Neuronal stem cell (in vitro differentiated cells): ENCODE measurements around the gene DRD3.

ENCODE experiments used
- DNase-seq: peaks from one replicate; pipeline ENCODE4 v3.0.0-alpha.2; 2013; ENCODE audit warnings: low spot score
- H2AFZ ChIP-seq: one replicate; pipeline ENCODE4 v1.6.1; 2013; ENCODE audit warnings: mild to moderate bottlenecking, low read length, inconsistent platforms
- H2AK5ac ChIP-seq: 2 replicates; pipeline ENCODE4 v1.6.1; 2013; ENCODE audit warnings: low read depth, mild to moderate bottlenecking, inconsistent platforms, low read length, moderate library complexity, mixed read lengths
- H2BK120ac ChIP-seq: 2 replicates; pipeline ENCODE4 v1.6.1; 2013; ENCODE audit warnings: low read depth, mild to moderate bottlenecking, inconsistent platforms, low read length, moderate library complexity, mixed read lengths
- H2BK12ac ChIP-seq: one replicate; pipeline ENCODE4 v1.6.1; 2013; ENCODE audit warnings: low read length, inconsistent platforms
- H2BK15ac ChIP-seq: 2 replicates; pipeline ENCODE4 v1.6.1; 2013; ENCODE audit warnings: mild to moderate bottlenecking, low read length, inconsistent platforms, mixed read lengths
- H2BK5ac ChIP-seq: one replicate; pipeline ENCODE4 v1.6.1; 2013; ENCODE audit warnings: inconsistent platforms, mild to moderate bottlenecking, low read length, moderate library complexity
- H3K14ac ChIP-seq: one replicate; pipeline ENCODE4 v1.6.1; 2013; ENCODE audit warnings: low read length, inconsistent platforms
- H3K18ac ChIP-seq: 2 replicates; pipeline ENCODE4 v1.6.1; 2013; ENCODE audit warnings: low read length, inconsistent platforms
- H3K23ac ChIP-seq: 2 replicates; pipeline ENCODE4 v1.6.1; 2013; ENCODE audit warnings: low read depth, mild to moderate bottlenecking, mixed read lengths, low read length, inconsistent platforms; ENCODE audit not compliant: poor library complexity
- H3K27ac ChIP-seq: replicated peaks from 3 replicates; pipeline ENCODE4 v1.5.1; 2013; ENCODE audit warnings: low read length, inconsistent platforms
- H3K27me3 ChIP-seq, 3 experiments: 2 replicates each; pipeline ENCODE4 v1.6.1; 2013; ENCODE audit warnings: low read length in 3 of 3, mild to moderate bottlenecking in 2 of 3, inconsistent platforms in 1 of 3, low read depth in 1 of 3, mixed read lengths in 1 of 3, moderate library complexity in 1 of 3; ENCODE audit not compliant: control insufficient read depth in 3 of 3, insufficient read depth in 3 of 3
- H3K36me3 ChIP-seq, 2 donors: replicated peaks in 1 of 2; 2 replicates each; pipeline ENCODE4 v1.6.1; 2013; ENCODE audit warnings: low read length in 2 of 2; ENCODE audit not compliant: control insufficient read depth in 2 of 2, insufficient read depth in 2 of 2
- H3K4ac ChIP-seq: 2 replicates; pipeline ENCODE4 v1.6.1; 2013; ENCODE audit warnings: inconsistent platforms, mild to moderate bottlenecking, low read length, moderate library complexity
- H3K4me1 ChIP-seq, 2 donors: 1 replicate in 1 of 2; 2 replicates in 1 of 2; pipeline ENCODE4 v1.6.1; 2013; ENCODE audit warnings: low read length in 2 of 2, low read depth in 1 of 2; ENCODE audit not compliant: control insufficient read depth in 2 of 2, insufficient read depth in 1 of 2
- H3K4me2 ChIP-seq: one replicate; pipeline ENCODE4 v1.6.1; 2013; ENCODE audit warnings: mild to moderate bottlenecking, low read length, inconsistent platforms; ENCODE audit not compliant: insufficient read depth, poor library complexity, severe bottlenecking
- H3K4me3 ChIP-seq, 2 donors: 2 replicates each; pipeline ENCODE4 v1.5.1; 2013; ENCODE audit warnings: low read length in 2 of 2, mild to moderate bottlenecking in 2 of 2, inconsistent platforms in 1 of 2, moderate library complexity in 1 of 2
- H3K79me1 ChIP-seq: one replicate; pipeline ENCODE4 v1.6.1; 2013; ENCODE audit warnings: low read depth, mild to moderate bottlenecking, inconsistent platforms, low read length, moderate library complexity
- H3K9ac ChIP-seq: one replicate; pipeline ENCODE4 v1.6.1; 2013; ENCODE audit warnings: mild to moderate bottlenecking, low read depth, low read length, inconsistent platforms; ENCODE audit not compliant: poor library complexity
- H3K9me3 ChIP-seq, 2 donors: replicated peaks in 1 of 2; 2 replicates each; pipeline versions ENCODE3 to v1.6.1; 2013; ENCODE audit warnings: low read length in 2 of 2, mild to moderate bottlenecking in 2 of 2, inconsistent platforms in 1 of 2, low read depth in 1 of 2, mixed read lengths in 1 of 2, moderate library complexity in 1 of 2; ENCODE audit not compliant: control insufficient read depth in 2 of 2, insufficient read depth in 1 of 2
- H4K8ac ChIP-seq: one replicate; pipeline ENCODE4 v1.6.1; 2013; ENCODE audit warnings: low read depth, mild to moderate bottlenecking, inconsistent platforms, low read length, moderate library complexity
- H4K91ac ChIP-seq: one replicate; pipeline ENCODE4 v1.6.1; 2013; ENCODE audit warnings: low read length, low read depth, mild to moderate bottlenecking, inconsistent platforms; ENCODE audit not compliant: poor library complexity
- WGBS, 2 donors: extraction: QIAGEN DNeasy Blood & Tissue Kit; methylation state at CpG; one replicate each; pipeline ENCODE4 v1.1.7; 2013; ENCODE audit warnings: missing lambda C conversion rate in 2 of 2, mixed read lengths in 1 of 2; ENCODE audit not compliant: insufficient read length in 2 of 2, insufficient replicate concordance in 1 of 2; ENCODE audit errors: extremely low coverage in 2 of 2; 5-methylcytosine and 5-hydroxymethylcytosine counted together

Gene DRD3

DNA sequence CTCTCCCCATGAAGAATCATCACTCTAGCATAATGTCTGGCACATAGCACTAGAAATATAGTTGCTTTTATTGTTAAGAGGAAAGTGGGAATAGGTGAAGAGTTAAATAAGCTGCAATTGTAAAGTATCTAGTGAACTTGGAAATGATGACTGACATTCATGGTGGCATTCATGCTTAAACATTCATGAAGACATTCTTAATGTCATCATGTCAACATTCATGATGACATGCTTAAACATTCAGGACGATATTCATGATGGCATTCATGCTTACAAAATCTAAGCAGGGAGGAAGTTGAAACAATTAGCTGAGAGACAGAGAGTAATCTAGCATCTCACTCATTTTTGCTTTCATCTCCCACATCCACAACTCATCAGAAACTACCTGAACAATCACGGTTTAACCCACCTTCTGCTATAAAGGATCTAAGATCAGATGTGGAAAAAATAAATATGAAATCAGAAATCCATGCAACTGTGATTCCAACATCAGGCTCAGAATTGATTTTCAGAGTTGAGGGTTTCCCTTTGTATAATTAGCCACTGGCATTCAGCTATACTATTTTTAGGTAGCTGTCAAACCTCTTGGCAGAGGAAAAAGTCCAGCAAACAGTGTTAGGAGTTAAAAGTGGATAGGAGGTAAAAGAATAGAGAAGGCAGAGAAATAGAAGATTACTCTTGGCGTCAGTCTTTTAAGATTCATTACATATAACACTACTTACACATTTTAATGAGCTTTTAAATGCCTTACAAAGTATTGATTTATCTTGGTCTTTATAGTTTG is 3.5 kb downstream of the DRD3 start:
- no peak overlapping the region for H3K18ac ChIP-seq
- WGBS, 2 donors = no CpG with 5 or more reads among the region's 3 CpGs
- H2BK5ac ChIP-seq = no peak overlapping the region
- H3K4ac ChIP-seq = no peak overlapping the region
- no peak overlapping the region for H2AK5ac ChIP-seq
- H4K8ac ChIP-seq = no peak overlapping the region
- H2BK15ac ChIP-seq = no peak overlapping the region
- H3K27ac ChIP-seq = no peak overlapping the region
- H3K14ac ChIP-seq = no peak overlapping the region
- H3K9ac ChIP-seq = no peak overlapping the region
- no peak overlapping the region for H3K4me2 ChIP-seq
- H3K9me3 ChIP-seq = no peaks in the 10 kb centered on the region
- no peak overlapping the region for H2BK12ac ChIP-seq
- H3K79me1 ChIP-seq = no peaks in the 10 kb centered on the region
- no peaks in the 10 kb centered on the region for H3K4me1 ChIP-seq
- no peak overlapping the region for H2BK120ac ChIP-seq
- no peak overlapping the region for H3K23ac ChIP-seq
- no peak for DNase-seq
- H3K36me3 ChIP-seq = no peaks in the 10 kb centered on the region
- H3K4me3 ChIP-seq = no peak overlapping the region
- peaks cover 0 to 9% (median 0%) of the 10 kb centered on the region in 3 experiments for H3K27me3 ChIP-seq
- H4K91ac ChIP-seq = no peak overlapping the region
- no peak overlapping the region for H2AFZ ChIP-seq

DNA sequence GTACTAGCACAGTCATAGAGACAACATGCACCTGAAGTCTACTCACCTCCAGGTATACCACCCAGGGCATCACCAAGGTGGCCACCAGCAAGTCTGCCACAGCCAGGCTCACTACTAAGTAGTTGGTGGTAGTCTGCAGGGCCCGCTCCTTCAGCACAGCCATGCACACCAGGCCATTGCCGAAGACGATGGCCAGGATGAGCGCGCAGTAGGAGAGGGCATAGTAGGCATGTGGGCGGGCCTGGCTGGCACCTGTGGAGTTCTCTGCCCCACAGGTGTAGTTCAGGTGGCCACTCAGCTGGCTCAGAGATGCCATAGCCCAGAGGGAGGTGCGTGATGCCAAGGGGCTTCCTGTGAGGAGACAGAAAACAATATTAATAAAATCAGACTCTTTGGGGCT is 7.2 kb downstream of the DRD3 start:
- H3K9me3 ChIP-seq = no peaks in the 10 kb centered on the region
- no peaks in the 10 kb centered on the region for H3K79me1 ChIP-seq
- H3K4me1 ChIP-seq = no peaks in the 10 kb centered on the region
- no peak overlapping the region for H3K4me2 ChIP-seq
- H2BK15ac ChIP-seq = no peak overlapping the region
- no CpG with 5 or more reads among the region's 7 CpGs for WGBS, 2 donors
- H4K91ac ChIP-seq = no peak overlapping the region
- no peak overlapping the region for H3K14ac ChIP-seq
- peak overlapping the region; percentile 82 for H3K9ac ChIP-seq
- H3K23ac ChIP-seq = no peak overlapping the region
- no peak overlapping the region for H2AK5ac ChIP-seq
- H3K18ac ChIP-seq = no peak overlapping the region
- H3K4me3 ChIP-seq = peak overlapping the region in 1 of 2 donors; percentile 65
- peaks cover 0 to 22% (median 0%) of the 10 kb centered on the region in 3 experiments for H3K27me3 ChIP-seq
- no peak overlapping the region for H2BK12ac ChIP-seq
- H3K36me3 ChIP-seq = no peaks in the 10 kb centered on the region
- H2BK120ac ChIP-seq = no peak overlapping the region
- H3K27ac ChIP-seq = no peak overlapping the region
- H3K4ac ChIP-seq = no peak overlapping the region
- no peak overlapping the region for H2AFZ ChIP-seq
- no peak overlapping the region for H2BK5ac ChIP-seq
- H4K8ac ChIP-seq = no peak overlapping the region
- no peak for DNase-seq

DNA sequence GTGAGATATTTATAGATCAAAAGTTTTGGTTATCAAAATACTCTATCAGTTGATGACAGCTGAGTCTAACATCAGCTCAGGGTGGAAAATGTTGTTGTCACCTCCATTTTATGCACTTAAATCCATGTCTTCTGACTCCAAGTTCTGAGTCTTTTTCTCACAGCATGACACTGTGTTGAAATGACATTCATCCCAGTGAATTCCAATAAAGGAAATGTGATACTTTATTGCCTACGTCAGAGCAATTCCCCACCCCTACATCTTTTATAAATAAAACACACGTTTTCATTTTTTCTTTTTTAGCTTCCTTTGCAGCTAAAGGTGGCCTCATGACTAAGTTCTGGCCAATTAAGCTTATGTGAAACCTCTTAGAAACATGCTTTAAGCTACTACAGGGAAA is 10.7 kb downstream of the DRD3 start:
- no peaks in the 10 kb centered on the region for H3K4me1 ChIP-seq
- no peak overlapping the region for H2BK15ac ChIP-seq
- no peak overlapping the region for H4K91ac ChIP-seq
- no peaks in the 10 kb centered on the region for H3K79me1 ChIP-seq
- no peak overlapping the region for H3K4me2 ChIP-seq
- H3K14ac ChIP-seq = no peak overlapping the region
- H2BK5ac ChIP-seq = no peak overlapping the region
- no peak overlapping the region for H3K4me3 ChIP-seq
- H2BK120ac ChIP-seq = no peak overlapping the region
- DNase-seq = no peak
- no peak overlapping the region for H3K23ac ChIP-seq
- H3K27me3 ChIP-seq = peaks cover 0 to 22% (median 0%) of the 10 kb centered on the region in 3 experiments
- H3K27ac ChIP-seq = no peak overlapping the region
- H2AK5ac ChIP-seq = no peak overlapping the region
- H3K9ac ChIP-seq = no peak overlapping the region
- H3K36me3 ChIP-seq = no peaks in the 10 kb centered on the region
- WGBS, 2 donors = 100% methylated on average over 2 of the region's 2 CpGs; no CpG with 5 or more reads in 1 of the 2 donors
- no peak overlapping the region for H2BK12ac ChIP-seq
- no peak overlapping the region for H3K18ac ChIP-seq
- no peaks in the 10 kb centered on the region for H3K9me3 ChIP-seq
- H4K8ac ChIP-seq = no peak overlapping the region
- H2AFZ ChIP-seq = no peak overlapping the region
- no peak overlapping the region for H3K4ac ChIP-seq

GRCh38 chr3:114157321-114157720 is 21.5 kb downstream of the DRD3 start:
- H3K27ac ChIP-seq = no peak overlapping the region
- no peak overlapping the region for H3K4me2 ChIP-seq
- H3K18ac ChIP-seq = no peak overlapping the region
- H2AK5ac ChIP-seq = no peak overlapping the region
- no peak overlapping the region for H2AFZ ChIP-seq
- no peaks in the 10 kb centered on the region for H3K27me3 ChIP-seq
- no peak overlapping the region for H2BK12ac ChIP-seq
- no peak overlapping the region for H4K91ac ChIP-seq
- H3K4me3 ChIP-seq = no peak overlapping the region
- no CpG with 5 or more reads among the region's 1 CpG for WGBS, 2 donors
- H3K23ac ChIP-seq = no peak overlapping the region
- H3K79me1 ChIP-seq = no peaks in the 10 kb centered on the region
- no peaks in the 10 kb centered on the region for H3K36me3 ChIP-seq
- H3K9me3 ChIP-seq = no peaks in the 10 kb centered on the region
- no peak overlapping the region for H3K9ac ChIP-seq
- H4K8ac ChIP-seq = no peak overlapping the region
- no peak for DNase-seq
- no peak overlapping the region for H3K4ac ChIP-seq
- no peak overlapping the region for H2BK15ac ChIP-seq
- peaks cover 5 to 6% of the 10 kb centered on the region in 2 donors for H3K4me1 ChIP-seq
- no peak overlapping the region for H2BK120ac ChIP-seq
- H2BK5ac ChIP-seq = no peak overlapping the region
- no peak overlapping the region for H3K14ac ChIP-seq
